ENCODE data around the gene CENPF.

CENPF gene

DNA sequence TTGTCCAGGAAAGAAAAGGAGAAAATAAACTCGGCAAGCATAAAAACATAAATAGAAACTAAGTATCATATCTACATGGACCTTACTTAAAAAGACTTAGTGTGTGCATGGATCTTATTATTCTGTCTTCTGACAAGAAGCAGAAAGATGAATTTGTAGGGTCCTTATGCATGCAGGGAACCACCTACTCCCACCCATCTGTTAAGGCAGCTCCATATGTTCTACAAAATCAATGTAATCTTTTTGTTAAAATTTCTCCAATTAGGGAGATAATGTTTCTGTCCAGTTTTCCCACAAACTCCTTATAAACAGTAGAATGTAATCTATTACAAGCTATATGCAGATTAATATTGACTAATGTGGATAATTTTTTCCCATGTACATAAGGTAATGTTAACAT, 37.7 kb upstream of the CENPF start:
- no peak overlapping the region for H3K4me2 ChIP-seq (ENCODE audit: low read length)
- no peaks in the 10 kb centered on the region for H3F3A ChIP-seq (ENCODE audit: control insufficient read depth, insufficient read depth)
- no peaks in the 10 kb centered on the region for H3K9me3 ChIP-seq (ENCODE audit: control insufficient read depth, insufficient read depth, low read length)
- H3K27me3 ChIP-seq (ENCODE audit: control insufficient read depth, low read length): 0 out of 2 replicates have a peak, but pooled peaks cover 3% of the 10 kb centered on the region
- H3K36me3 ChIP-seq (ENCODE audit: control insufficient read depth, low read length): no peaks in the 10 kb centered on the region
- no peak overlapping the region for H3K4me3 ChIP-seq (ENCODE audit: low read length)
- H3K79me2 ChIP-seq (ENCODE audit: control insufficient read depth, low read length): no peaks in the 10 kb centered on the region
- no peak overlapping the region for H3K27ac ChIP-seq (ENCODE audit: low read depth, low read length)
- TF ChIP-seq, protein P1, sequence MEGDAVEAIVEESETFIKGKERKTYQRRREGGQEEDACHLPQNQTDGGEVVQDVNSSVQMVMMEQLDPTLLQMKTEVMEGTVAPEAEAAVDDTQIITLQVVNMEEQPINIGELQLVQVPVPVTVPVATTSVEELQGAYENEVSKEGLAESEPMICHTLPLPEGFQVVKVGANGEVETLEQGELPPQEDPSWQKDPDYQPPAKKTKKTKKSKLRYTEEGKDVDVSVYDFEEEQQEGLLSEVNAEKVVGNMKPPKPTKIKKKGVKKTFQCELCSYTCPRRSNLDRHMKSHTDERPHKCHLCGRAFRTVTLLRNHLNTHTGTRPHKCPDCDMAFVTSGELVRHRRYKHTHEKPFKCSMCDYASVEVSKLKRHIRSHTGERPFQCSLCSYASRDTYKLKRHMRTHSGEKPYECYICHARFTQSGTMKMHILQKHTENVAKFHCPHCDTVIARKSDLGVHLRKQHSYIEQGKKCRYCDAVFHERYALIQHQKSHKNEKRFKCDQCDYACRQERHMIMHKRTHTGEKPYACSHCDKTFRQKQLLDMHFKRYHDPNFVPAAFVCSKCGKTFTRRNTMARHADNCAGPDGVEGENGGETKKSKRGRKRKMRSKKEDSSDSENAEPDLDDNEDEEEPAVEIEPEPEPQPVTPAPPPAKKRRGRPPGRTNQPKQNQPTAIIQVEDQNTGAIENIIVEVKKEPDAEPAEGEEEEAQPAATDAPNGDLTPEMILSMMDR (IDR thresholded peaks at IDR 0.05; ENCODE audit: low read depth, low read length, poor library complexity, severe bottlenecking): no peak
- no peak for TF ChIP-seq EZH2phosphoT487 (IDR thresholded peaks at IDR 0.05; ENCODE audit: borderline replicate concordance, low read length)
- no peaks in the 10 kb centered on the region for H4K20me1 ChIP-seq (ENCODE audit: control insufficient read depth, insufficient read depth, low read depth, low read length)
- no peaks in the 10 kb centered on the region for H3K4me1 ChIP-seq (ENCODE audit: control insufficient read depth, low read length)
- H3K9me2 ChIP-seq (replicated peaks; ENCODE audit: control insufficient read depth, low read length): no peaks in the 10 kb centered on the region

DNA sequence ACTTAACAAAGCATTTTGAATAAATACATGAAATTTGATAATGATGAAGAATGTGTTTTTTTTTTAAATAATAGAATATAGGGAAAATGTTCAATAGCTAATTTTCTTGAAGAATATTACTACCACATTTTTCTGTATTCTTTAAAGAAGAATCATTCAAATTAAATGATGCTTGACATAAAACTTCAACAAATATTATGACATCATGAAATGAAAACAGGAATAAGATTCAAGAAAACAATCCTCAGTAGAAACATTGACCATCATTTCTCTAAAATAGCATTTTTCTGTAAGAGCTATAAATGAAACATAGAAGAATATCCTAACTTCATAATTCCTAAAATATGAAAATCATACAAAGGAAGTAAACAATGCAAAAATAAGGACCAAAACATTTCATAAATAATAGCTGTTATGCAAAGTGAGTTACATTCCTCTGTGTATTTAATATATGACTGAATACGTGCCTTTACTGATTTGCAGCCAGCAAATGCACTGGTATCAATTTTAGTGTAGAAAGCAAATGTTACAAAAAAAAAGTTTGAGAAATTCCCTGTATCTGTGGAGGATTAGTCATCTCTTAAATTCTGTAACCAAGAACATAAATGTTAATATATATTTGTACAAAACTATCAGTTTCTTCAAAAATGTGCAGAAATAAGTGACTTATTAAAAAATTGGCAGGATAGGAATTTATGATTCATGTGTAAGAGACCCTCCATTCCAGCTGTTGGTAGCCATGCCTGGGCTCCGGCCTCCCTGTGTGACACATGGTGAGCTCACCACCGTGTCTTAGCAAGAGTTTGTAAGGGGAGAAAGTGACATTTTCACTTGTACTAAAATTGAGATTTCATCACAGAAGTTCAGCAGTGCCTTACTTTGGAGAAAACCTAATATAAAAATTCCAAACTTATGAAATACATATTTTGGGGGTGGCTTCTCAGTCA, 36.6 kb upstream of the CENPF start:
- TF ChIP-seq, protein P1 (IDR thresholded peaks at IDR 0.05; ENCODE audit: low read depth, low read length, poor library complexity, severe bottlenecking): no peak
- TF ChIP-seq EZH2phosphoT487 (IDR thresholded peaks at IDR 0.05; ENCODE audit: borderline replicate concordance, low read length): no peak
- H3F3A ChIP-seq (ENCODE audit: control insufficient read depth, insufficient read depth): no peaks in the 10 kb centered on the region

DNA sequence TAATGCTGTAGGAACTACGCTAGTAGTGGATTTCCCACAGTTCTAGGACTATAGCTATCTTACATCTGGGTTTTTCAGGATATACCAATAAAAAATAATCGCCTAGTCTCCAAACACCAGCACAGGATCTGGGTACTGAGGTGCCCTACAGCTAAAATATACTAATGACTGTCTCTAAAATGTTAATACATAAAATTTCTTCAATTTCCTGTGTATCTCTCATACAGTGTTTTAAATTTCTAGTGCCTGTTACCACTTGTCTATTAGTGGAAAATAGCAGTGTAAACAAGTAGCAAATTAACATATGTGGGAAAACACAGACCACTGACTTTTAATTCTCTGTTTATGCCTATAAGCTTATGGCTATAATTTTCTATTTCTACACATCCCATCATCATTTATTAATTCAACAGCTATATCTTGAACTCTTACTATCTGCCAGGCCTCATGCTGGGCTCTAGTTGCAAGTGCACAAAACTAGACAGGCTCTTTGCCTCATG, 35.5 kb upstream of the CENPF start:
- no peak overlapping the region for H3K27ac ChIP-seq (ENCODE audit: low read depth, low read length)
- no peaks in the 10 kb centered on the region for H4K20me1 ChIP-seq (ENCODE audit: control insufficient read depth, insufficient read depth, low read depth, low read length)
- TF ChIP-seq EZH2phosphoT487 (IDR thresholded peaks at IDR 0.05; ENCODE audit: borderline replicate concordance, low read length): no peak
- TF ChIP-seq, protein P1 (IDR thresholded peaks at IDR 0.05; ENCODE audit: low read depth, low read length, poor library complexity, severe bottlenecking): no peak
- H3K36me3 ChIP-seq (ENCODE audit: control insufficient read depth, low read length): no peaks in the 10 kb centered on the region
- H3K4me1 ChIP-seq (ENCODE audit: control insufficient read depth, low read length): no peaks in the 10 kb centered on the region
- H3K4me2 ChIP-seq (ENCODE audit: low read length): no peak overlapping the region
- no peak overlapping the region for H3K4me3 ChIP-seq (ENCODE audit: low read length)
- 0 out of 2 replicates have a peak, but pooled peaks cover 3% of the 10 kb centered on the region for H3K27me3 ChIP-seq (ENCODE audit: control insufficient read depth, low read length)
- H3K9me3 ChIP-seq (ENCODE audit: control insufficient read depth, insufficient read depth, low read length): no peaks in the 10 kb centered on the region
- no peaks in the 10 kb centered on the region for H3K9me2 ChIP-seq (replicated peaks; ENCODE audit: control insufficient read depth, low read length)
- no peaks in the 10 kb centered on the region for H3K79me2 ChIP-seq (ENCODE audit: control insufficient read depth, low read length)
- no peaks in the 10 kb centered on the region for H3F3A ChIP-seq (ENCODE audit: control insufficient read depth, insufficient read depth)

More for the DNA sequence above, 36.6 kb upstream of the CENPF start:
- no peaks in the 10 kb centered on the region for H3K4me1 ChIP-seq (ENCODE audit: control insufficient read depth, low read length)
- H3K4me3 ChIP-seq (ENCODE audit: low read length): no peak overlapping the region
- H3K27me3 ChIP-seq (ENCODE audit: control insufficient read depth, low read length): 0 out of 2 replicates have a peak, but pooled peaks cover 3% of the 10 kb centered on the region
- H3K9me2 ChIP-seq (replicated peaks; ENCODE audit: control insufficient read depth, low read length): no peaks in the 10 kb centered on the region
- no peak overlapping the region for H3K27ac ChIP-seq (ENCODE audit: low read depth, low read length)
- no peak overlapping the region for H3K4me2 ChIP-seq (ENCODE audit: low read length)
- no peaks in the 10 kb centered on the region for H3K36me3 ChIP-seq (ENCODE audit: control insufficient read depth, low read length)
- no peaks in the 10 kb centered on the region for H3K9me3 ChIP-seq (ENCODE audit: control insufficient read depth, insufficient read depth, low read length)
- H4K20me1 ChIP-seq (ENCODE audit: control insufficient read depth, insufficient read depth, low read depth, low read length): no peaks in the 10 kb centered on the region
- no peaks in the 10 kb centered on the region for H3K79me2 ChIP-seq (ENCODE audit: control insufficient read depth, low read length)
